Measurements from ENCODE around the gene OR56B4.

- TF ChIP-seq, protein P1, sequence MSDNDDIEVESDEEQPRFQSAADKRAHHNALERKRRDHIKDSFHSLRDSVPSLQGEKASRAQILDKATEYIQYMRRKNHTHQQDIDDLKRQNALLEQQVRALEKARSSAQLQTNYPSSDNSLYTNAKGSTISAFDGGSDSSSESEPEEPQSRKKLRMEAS (IDR thresholded peaks at IDR 0.05; ENCODE audit: low read depth, low read length), result no peak
- no peak for TF ChIP-seq POLR2A (IDR thresholded peaks at IDR 0.05; ENCODE audit: extremely low read depth, insufficient read length)
- TF ChIP-seq, protein P2, sequence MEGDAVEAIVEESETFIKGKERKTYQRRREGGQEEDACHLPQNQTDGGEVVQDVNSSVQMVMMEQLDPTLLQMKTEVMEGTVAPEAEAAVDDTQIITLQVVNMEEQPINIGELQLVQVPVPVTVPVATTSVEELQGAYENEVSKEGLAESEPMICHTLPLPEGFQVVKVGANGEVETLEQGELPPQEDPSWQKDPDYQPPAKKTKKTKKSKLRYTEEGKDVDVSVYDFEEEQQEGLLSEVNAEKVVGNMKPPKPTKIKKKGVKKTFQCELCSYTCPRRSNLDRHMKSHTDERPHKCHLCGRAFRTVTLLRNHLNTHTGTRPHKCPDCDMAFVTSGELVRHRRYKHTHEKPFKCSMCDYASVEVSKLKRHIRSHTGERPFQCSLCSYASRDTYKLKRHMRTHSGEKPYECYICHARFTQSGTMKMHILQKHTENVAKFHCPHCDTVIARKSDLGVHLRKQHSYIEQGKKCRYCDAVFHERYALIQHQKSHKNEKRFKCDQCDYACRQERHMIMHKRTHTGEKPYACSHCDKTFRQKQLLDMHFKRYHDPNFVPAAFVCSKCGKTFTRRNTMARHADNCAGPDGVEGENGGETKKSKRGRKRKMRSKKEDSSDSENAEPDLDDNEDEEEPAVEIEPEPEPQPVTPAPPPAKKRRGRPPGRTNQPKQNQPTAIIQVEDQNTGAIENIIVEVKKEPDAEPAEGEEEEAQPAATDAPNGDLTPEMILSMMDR (IDR thresholded peaks at IDR 0.05; ENCODE audit: low read depth, low read length), result no peak
Observed at GRCh38 chr11:6142936-6143335, 35.5 kb downstream of the OR56B4 start.
